Ishikawa (cell line): ENCODE results near the gene AATF.

ENCODE experiments used
- CEBPB ChIP-seq: IDR thresholded peaks from 2 replicates; pipeline ENCODE4 v1.6.1; 2012
- CREB1 ChIP-seq: IDR thresholded peaks from 2 replicates; pipeline ENCODE4 v1.6.1; 2012; ENCODE audit warnings: low read depth
- EGR1 ChIP-seq: IDR thresholded peaks from 2 replicates; pipeline ENCODE4 v1.6.1; 2012
- EP300 ChIP-seq: IDR thresholded peaks from 2 replicates; pipeline ENCODE4 v1.6.1; 2012; ENCODE audit warnings: borderline replicate concordance
- FOXM1 ChIP-seq: IDR thresholded peaks from 2 replicates; pipeline ENCODE4 v1.6.1; 2012; ENCODE audit warnings: low read depth, borderline replicate concordance
- NFIC ChIP-seq: IDR thresholded peaks from 2 replicates; pipeline ENCODE4 v1.6.1; 2012
- RAD21 ChIP-seq: IDR thresholded peaks from 2 replicates; pipeline ENCODE4 v1.6.1; 2012; ENCODE audit warnings: low read depth
- TAF1 ChIP-seq: IDR thresholded peaks from 2 replicates; pipeline ENCODE4 v1.6.1; 2012; ENCODE audit warnings: low read depth, mild to moderate bottlenecking
- TCF12 ChIP-seq: IDR thresholded peaks from 2 replicates; pipeline ENCODE4 v1.6.1; 2012; ENCODE audit warnings: low read depth
- TEAD4 ChIP-seq: IDR thresholded peaks from 2 replicates; pipeline ENCODE4 v1.6.1; 2012
- USF1 ChIP-seq: IDR thresholded peaks from 2 replicates; pipeline ENCODE4 v1.6.1; 2012
- YY1 ChIP-seq: IDR thresholded peaks from 2 replicates; pipeline ENCODE4 v1.6.1; 2012; ENCODE audit warnings: low read depth
- ZBTB7A ChIP-seq: IDR thresholded peaks from 2 replicates; pipeline ENCODE4 v1.6.1; 2012; ENCODE audit warnings: low read depth
- TF ChIP-seq, protein P1 (sequence below): IDR thresholded peaks from 2 replicates; pipeline ENCODE4 v1.6.1; 2012; ENCODE audit warnings: low read depth, mild to moderate bottlenecking
- TF ChIP-seq, protein P2 (sequence below): IDR thresholded peaks from 2 replicates; pipeline ENCODE4 v1.6.1; 2012

AATF gene

DNA sequence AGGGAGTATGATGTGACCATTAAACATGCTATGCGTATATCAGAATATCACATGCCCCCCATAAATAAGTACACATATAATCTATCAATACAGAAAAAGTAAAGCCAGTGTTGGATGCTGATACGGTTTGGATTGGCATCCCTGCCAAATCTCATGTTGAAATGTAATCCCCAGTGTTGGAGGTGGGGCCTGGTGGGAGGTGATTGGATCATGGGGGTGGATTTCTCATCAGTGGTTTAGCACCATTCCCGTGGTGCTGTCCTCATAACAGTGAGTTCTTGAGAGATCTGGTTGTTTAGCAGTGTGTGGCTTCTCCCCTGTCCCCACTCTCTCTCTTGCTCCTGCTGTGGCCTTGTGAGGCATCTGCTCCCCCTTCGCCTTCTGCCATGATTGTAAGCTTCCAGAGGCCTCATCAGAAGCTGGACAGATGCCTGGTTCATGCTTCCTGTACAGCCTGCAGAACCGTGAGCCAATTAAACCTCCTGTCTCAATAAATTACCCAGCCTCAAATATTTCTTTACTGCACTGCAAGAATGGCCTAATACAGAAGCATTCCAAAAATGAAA lies 88.9 kb downstream of the AATF start:
- TF ChIP-seq, protein P1, sequence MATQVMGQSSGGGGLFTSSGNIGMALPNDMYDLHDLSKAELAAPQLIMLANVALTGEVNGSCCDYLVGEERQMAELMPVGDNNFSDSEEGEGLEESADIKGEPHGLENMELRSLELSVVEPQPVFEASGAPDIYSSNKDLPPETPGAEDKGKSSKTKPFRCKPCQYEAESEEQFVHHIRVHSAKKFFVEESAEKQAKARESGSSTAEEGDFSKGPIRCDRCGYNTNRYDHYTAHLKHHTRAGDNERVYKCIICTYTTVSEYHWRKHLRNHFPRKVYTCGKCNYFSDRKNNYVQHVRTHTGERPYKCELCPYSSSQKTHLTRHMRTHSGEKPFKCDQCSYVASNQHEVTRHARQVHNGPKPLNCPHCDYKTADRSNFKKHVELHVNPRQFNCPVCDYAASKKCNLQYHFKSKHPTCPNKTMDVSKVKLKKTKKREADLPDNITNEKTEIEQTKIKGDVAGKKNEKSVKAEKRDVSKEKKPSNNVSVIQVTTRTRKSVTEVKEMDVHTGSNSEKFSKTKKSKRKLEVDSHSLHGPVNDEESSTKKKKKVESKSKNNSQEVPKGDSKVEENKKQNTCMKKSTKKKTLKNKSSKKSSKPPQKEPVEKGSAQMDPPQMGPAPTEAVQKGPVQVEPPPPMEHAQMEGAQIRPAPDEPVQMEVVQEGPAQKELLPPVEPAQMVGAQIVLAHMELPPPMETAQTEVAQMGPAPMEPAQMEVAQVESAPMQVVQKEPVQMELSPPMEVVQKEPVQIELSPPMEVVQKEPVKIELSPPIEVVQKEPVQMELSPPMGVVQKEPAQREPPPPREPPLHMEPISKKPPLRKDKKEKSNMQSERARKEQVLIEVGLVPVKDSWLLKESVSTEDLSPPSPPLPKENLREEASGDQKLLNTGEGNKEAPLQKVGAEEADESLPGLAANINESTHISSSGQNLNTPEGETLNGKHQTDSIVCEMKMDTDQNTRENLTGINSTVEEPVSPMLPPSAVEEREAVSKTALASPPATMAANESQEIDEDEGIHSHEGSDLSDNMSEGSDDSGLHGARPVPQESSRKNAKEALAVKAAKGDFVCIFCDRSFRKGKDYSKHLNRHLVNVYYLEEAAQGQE: no peak
- TF ChIP-seq ZBTB7A (no peak), EGR1 (no peak), CREB1 (no peak), RAD21 (no peak), CEBPB (no peak), TEAD4 (no peak), EP300 (no peak), YY1 (no peak), TCF12 (no peak), FOXM1 (no peak), NFIC (no peak), TAF1 (no peak)
- TF ChIP-seq, protein P2, sequence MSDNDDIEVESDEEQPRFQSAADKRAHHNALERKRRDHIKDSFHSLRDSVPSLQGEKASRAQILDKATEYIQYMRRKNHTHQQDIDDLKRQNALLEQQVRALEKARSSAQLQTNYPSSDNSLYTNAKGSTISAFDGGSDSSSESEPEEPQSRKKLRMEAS: no peak

GRCh38 chr17:37039269-37039668 lies 90.5 kb downstream of the AATF start:
- TF ChIP-seq ZBTB7A: no peak
- TF ChIP-seq TAF1: no peak
- no peak for TF ChIP-seq FOXM1
- no peak for TF ChIP-seq YY1
- no peak for TF ChIP-seq CREB1
- TF ChIP-seq EGR1: no peak
- TF ChIP-seq TEAD4: no peak

DNA sequence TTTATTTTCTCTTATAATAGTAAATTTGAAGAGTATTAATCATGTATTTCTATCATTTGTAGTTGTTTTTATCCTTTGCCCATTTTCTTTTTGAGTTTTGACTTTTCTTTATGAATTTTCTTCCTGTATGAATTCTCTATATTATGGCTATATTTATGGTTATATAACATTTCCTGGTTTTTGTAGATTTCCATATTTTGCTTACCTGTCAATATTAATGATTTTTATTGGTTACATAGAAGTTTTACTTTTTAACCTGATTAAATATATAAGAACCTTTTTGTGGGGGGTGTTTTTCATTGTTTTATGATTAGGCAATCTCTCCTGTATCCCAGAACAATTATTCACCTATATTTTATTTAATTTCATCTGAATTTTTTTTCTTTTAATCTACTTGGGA lies 93.2 kb downstream of the AATF start:
- TF ChIP-seq TAF1: no peak
- TF ChIP-seq EGR1: no peak

- TF ChIP-seq NFIC (no peak), FOXM1 (no peak), TCF12 (no peak), TEAD4 (no peak), EP300 (no peak), USF1 (no peak), RAD21 (no peak), ZBTB7A (no peak), CEBPB (no peak), YY1 (no peak), CREB1 (no peak)
- TF ChIP-seq, protein P2: no peak
- TF ChIP-seq, protein P1: no peak
Observed at GRCh38 chr17:37043201-37043600, 94.4 kb downstream of the AATF start.

- TF ChIP-seq EGR1: no peak
- TF ChIP-seq ZBTB7A: no peak
- TF ChIP-seq, protein P1: no peak
- no peak for TF ChIP-seq RAD21
- no peak for TF ChIP-seq EP300
- TF ChIP-seq, protein P2: no peak
- no peak for TF ChIP-seq TCF12
- no peak for TF ChIP-seq CREB1
- TF ChIP-seq USF1: no peak
- no peak for TF ChIP-seq TEAD4
- TF ChIP-seq CEBPB: no peak
Observed at GRCh38 chr17:37045351-37045922, 96.7 kb downstream of the AATF start.
